ENCODE data around the gene TUBGCP5.
"Not testable (repeated sequence)": the region's sequence is repeated elsewhere in the genome, so short reads cannot be mapped to it uniquely, and the experiment has no call there.

The TUBGCP5 gene

DNA sequence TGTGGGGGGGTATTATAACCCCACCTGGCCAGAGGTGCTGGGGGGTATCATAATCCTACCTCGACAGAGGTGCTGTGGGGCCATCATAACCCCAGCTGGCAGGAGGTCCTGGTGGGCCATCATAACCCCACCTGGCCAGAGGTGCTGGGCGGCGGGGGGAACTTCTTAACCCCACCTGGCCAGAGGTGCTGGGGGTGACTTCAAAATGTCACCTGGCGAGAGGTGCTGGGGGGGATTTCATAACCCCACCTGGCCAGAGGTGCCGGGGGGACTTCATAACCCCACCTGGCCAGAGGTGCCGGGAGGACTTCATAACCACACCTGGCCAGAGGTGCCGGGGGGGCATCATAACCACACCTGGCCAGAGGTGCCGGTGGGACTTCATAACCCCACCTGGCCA is 2.4 kb upstream of the TUBGCP5 start:
- not testable (repeated sequence) for DNase-seq (ENCODE audit: low read depth)

DNA sequence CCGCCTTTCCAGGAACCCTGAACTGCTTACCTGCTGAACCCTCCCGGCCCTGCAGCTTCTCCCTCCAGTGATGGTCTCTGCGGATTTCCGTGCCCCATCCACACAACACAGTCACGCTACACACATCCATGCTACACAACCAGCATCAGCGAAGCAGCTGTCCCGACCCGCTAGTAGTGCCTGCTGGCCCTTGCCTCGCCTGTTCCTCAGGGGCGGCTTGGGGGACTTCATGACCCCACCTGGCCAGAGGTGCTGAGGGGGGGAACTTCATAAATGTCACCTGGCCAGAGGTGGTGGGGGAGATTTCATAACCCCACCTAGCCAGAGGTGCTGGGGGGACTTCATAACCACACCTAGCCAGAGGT is 530 bp upstream of the TUBGCP5 start:
- no peak for DNase-seq (ENCODE audit: low read depth)

DNA sequence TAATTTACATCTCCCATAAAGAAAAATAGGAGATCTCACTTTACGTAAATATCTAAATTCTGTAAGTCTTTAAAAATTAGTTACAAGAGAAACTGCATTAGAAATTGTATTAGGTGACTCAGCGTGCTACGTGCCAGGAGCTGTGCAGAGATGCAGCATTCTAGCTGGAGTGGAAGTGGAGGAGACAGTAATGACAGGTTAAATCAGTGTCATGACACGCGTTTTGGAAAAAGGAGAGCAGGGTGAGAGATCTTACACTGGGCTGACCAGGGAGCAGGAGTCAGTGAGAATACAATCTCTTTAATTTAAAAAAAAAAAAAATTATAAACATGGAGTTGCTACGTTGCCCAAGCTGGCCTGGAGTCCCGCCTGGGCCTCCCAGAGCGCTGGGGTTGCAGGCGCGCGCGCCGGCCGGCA is 635 bp downstream of the TUBGCP5 start:
- no peak for DNase-seq (ENCODE audit: low read depth)

DNA sequence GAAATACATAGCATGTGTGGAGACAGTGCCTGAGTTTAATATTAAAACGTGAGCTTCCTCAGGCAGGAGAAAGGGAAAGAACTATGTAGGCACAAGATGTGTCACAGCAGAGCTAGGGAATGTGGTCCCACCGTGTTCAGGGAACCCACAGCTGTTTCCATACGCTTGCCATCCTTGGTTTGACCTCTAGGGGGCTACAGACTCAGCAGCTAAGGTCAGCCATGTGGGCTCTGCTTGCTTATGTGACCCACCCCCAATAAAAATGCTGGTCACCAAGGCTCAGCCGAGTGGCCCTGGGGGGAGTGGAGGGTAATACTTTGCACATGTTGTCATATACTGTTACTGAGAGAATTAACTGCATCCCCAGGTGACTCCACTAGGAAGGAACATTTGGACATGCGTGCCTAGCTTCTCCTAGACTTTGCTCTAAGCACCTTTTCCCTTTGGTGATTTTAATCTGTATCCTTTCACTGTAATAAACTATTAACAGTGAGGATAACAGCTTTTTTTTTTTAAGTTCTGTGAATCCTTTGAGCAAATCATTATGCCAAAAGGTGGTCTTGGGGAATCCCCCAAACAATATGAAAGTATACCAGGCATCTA is 3.3 kb downstream of the TUBGCP5 start:
- no peak for DNase-seq (ENCODE audit: low read depth)

DNA sequence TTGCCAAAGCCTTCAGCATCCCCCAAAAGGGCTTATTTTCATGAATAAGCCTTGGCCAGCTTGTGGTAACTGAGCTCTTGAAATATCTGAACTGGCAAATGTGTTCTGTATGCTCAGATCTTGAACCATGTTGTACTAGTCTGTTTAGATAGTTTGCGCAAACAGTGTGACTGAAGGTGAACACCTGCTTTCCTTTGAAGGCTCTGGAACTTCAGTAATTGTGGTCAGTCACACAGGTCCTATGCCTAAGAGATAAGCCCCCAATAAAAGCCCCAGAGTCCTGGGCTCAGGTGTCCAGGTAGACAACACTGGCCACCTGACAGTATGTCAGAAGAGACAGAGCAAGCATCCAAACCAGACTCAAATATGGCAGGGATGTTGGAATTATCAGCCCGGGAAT is 5.4 kb downstream of the TUBGCP5 start:
- DNase-seq (ENCODE audit: low read depth): no peak

DNA sequence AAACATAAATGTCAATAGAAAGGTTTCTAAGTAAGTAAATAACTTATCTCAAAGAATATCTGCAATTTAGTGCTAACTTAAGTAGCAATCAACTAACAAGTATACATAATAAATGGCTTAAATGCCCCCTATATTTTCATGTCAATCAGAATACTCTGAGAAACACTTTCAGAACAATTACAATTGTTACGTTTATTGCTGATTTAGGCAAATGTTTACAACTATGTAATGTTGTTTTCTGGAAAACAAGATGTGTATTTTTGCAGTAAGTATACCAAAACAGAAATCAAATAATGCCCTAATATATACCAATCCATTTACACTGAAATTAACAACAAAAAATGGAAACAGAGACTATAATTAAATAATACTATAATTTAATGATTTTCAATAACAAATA is 13.2 kb downstream of the TUBGCP5 start:
- no peak for DNase-seq (ENCODE audit: low read depth)

DNA sequence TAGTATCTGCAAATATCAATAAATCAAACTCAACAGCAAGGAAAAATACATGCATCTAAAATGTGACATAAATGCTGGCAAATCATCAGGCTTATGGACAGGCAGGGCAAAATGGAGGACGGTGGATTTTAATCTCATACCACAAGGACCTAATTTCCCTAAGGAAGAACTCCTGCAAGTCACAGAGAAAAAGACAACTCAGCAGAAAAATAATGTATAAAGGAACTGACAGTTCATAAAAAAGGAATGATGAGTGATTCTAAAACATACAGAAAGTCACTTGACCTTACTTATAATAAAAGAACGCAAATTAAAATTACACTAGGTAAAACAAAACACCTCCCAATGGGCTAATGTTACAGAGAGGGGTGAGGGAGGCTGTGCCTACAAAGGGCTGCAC is 17.2 kb downstream of the TUBGCP5 start:
- no peak for DNase-seq (ENCODE audit: low read depth)

DNA sequence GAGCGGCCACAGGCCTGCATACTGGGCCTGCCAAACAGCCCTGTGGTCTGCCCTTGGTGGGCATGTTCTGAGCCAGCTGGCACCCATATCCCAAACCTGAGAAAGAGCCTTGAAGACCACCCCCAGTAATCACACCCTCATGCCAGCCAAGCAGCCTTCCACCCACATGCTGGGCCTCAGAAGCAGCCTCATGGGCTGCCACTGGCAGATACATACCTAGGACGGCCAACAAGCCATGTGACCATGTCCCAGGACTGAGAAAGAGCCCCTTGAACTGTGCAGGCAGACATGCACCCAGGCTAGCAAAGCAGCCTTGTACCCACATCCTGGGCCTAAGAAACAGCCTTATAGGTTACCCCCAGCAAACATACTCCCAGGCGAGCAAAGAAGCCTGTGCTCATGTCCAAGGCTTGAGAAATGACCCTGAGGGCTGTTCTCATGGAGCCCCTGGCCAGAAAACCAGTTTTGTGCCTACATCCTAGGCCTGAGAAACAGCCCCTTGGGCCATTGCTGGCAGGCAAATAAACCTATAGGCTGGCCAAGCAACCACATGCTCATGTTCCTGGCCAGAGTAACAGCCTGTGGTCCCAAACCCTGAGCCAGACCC is 24.9 kb downstream of the TUBGCP5 start:
- no peak for DNase-seq (ENCODE audit: low read depth)

DNA sequence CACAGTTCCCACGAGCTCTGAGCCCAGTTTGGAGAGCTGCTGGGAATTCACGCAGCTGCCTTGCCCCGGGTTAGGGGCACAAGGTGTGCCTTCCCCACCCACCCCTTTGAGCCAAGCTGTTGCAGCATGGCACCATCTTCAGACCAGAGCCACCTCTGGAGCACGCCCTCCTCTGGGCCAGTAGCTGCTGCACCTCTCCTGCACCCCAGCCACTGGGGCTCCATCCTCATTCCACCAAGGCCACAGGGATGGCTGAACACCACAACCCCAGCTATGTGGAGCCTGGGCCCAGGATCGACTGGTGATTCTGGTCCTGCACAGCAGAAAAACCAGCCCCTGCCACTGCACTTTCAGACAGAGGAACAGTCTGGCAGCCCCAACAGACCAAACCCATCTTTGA is 25.7 kb downstream of the TUBGCP5 start:
- no peak for DNase-seq (ENCODE audit: low read depth)

DNA sequence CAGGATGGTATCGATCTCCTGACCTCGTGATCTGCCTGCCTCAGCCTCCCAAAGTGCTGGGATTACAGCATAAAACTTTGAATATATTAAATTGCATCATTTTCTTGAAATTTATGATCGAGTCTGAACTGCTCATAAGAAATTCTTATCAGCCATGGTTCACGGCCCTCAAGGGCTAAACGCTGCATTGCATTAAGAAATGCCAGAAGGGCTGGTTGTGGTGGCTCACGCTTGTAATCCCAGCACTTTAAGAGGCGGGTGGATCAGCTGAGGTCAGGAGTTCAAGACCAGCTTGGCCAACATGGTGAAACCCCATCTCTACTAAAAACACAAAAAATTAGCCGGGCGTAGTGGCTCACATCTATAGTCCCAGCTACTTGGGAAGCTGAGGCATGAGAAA is 26.8 kb downstream of the TUBGCP5 start:
- DNase-seq (ENCODE audit: low read depth): not testable (repeated sequence)

DNA sequence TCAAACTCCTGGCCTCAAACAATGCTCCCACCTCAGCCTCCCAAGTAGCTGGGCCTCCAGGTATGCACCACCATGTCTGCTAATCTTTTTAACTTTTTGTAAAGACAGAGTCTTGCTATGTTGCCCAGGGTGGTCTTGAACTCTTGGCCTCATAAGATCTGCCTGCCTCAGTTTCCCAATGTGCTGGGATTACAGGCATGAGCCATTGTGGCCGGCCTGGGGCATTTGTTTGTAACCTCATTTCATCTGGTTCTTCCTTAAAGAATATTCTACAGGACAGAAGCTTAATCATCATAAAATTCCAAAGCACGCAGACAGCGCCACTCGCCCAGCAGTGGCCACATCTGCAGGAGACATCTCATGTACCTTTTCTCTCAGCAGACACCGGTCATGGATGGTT is 35.6 kb downstream of the TUBGCP5 start:
- DNase-seq (ENCODE audit: low read depth): no peak

DNA sequence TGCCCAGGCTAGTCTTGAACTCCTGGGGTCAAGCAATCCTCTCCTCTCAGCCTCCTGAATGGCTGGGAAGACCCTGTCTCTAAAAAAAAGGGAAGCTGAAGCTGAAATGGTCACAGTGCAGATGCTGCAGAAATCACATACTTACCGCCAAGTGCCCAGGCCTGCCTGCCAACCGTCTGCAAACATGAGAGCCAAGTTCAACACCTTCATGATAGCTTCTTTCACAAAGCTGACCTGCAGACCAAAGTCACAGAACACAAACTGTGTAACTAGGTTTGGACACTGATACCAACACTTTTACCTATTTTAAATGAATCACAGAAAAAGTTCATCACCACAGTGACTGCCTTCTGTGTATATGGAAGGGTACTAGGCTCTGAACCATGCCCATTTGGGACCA is 36.4 kb downstream of the TUBGCP5 start:
- DNase-seq (ENCODE audit: low read depth): no peak

DNA sequence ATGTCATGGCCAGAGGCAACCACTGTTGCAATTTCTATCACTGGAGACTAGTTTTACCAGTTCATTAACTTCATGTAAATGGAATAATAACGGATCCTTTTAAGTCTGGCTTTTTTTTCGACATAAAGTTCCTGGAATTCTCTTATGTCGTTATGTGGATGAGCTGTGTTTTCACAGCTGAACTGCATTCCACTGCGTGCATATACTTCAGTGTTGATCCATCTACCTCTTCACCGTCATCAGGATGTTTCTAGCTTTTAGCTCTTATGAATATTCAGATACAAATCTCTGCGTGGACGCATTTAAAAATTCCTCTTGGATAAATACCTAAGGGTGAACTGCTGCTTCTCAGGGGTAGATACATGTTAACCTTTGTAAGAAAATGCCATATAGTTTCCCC is 43.6 kb downstream of the TUBGCP5 start:
- no peak for DNase-seq (ENCODE audit: low read depth)

DNA sequence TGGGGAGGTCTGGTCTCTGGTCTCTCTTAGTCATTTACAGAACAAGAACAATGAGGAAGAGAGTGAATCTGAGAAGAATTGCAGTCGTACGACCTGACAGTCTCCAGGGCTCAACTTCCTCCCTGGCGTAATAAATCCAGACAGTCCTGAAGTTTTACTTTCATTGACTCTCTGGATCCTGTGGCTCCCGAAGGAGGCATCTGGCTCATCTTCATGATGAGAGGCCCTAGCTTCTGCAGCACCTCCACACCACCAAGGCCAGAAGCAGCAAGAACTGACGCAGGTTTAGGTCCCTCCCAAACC is 47.4 kb downstream of the TUBGCP5 start:
- no peak for DNase-seq (ENCODE audit: low read depth)

DNA sequence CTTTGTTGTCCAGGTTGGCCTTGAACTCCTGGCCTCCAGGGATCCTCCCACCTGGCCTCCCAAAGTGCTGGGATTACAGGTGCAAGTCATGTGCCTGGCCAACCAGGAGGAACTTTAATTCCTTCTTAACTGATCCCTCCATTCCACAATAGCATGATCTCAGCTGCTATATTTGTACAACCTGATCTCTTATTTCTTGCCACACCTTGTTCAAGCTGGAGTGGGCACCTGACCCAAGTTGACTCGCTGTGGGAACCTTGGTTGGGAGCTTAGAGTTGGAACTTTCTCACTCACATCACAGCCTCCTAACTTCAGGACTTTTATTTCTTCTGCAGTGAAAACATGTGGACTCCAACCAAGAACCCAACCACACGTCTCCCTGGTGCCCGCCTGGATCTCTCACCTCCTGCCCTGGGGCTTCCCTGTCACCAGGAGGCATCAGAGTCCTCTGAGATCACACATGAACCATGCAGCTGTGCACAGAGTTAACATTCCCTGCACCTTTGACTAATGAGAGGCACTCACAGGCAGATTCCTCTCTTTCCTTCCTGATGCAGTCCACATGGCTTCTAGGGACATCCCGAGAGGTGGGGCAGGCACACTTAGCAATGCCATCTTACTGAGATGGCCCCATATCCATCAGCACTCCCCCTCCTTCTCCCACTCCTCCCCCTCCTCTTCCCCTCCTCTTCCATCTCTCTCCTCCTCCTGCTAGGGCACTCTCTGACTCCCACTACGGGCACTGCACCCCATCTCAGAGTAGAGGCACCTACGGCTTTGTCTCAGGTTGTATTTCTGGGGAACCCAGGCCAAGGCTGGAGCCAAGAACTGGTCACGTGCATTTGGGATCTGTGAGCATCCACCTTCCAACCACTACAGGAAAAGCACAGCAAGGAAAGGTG is 49.5 kb downstream of the TUBGCP5 start:
- DNase-seq (ENCODE audit: low read depth): no peak

DNA sequence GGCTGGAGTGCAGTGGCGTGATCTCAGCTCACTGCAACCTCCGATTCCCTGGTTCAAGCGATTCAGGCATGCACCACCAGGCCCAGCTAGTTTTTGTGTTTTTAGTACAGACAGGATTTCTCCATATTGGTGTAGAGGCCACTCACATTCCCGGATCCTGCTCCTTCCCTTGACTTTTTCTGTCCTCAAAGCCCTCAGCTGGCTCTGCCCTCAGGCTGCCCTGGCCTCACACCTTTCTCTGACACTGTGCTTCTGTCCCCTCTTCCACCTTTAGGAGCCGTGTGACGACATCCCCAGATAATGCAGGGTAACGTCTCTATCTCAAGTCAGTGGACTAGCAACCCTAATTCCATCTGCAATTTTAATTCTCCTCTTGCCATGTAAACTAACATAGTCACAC is 50.6 kb downstream of the TUBGCP5 start:
- no peak for DNase-seq (ENCODE audit: low read depth)

DNA sequence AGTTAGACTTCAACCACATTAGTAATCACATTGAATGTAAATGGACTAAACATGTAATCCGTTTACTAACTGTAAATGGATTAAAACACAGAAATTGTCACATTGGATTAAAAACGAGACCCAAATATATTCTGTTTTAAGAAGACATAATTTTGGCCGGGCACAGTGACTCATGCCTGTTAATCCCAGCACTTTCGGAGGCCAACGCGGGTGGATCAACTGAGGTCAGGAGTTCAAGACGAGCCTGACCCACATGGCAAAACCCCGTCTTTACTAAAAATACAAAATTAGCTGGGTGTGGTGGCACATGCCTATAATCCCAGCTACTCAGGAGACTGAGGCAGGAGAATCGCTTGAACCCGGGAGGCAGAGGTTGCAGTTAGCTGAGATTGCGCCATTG is 57.4 kb downstream of the TUBGCP5 start:
- not testable (repeated sequence) for DNase-seq (ENCODE audit: low read depth)

DNA sequence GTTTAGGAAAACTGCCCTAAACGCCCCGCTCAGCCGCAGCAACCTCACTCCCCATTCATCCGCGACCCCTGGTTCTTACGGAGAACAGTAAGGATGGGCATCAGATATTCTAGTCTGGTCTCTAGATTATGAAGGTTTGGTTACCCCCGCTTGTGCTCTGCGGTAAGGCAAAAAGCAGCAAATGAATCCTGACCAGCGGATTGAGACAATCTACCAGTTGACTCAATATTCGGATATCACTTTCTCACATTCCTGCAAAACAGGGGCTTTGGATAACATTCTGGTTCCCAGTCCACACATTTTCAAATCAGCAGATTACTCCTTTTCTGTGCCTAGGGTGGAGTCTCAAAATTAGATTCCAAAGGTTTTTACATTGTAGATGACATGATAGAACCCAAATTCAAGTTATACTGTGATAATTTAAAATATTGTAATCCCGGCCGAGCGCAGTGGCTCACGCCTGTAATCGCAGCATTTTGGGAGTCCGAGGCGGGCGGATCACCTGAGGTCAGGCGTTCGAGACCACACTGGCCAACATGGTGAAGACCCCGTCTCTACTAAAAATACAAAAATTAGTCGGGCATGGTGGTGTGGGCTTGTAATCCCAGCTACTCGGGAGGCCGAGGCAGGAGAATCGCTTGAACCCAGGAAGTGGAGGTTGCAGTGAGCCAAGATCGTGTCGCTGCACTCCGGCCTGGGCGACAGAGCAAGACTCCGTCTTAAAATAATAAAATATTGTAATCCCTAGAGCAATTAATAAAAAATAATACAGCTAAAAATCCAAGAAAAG is 58.1 kb downstream of the TUBGCP5 start:
- DNase-seq (ENCODE audit: low read depth): no peak

DNA sequence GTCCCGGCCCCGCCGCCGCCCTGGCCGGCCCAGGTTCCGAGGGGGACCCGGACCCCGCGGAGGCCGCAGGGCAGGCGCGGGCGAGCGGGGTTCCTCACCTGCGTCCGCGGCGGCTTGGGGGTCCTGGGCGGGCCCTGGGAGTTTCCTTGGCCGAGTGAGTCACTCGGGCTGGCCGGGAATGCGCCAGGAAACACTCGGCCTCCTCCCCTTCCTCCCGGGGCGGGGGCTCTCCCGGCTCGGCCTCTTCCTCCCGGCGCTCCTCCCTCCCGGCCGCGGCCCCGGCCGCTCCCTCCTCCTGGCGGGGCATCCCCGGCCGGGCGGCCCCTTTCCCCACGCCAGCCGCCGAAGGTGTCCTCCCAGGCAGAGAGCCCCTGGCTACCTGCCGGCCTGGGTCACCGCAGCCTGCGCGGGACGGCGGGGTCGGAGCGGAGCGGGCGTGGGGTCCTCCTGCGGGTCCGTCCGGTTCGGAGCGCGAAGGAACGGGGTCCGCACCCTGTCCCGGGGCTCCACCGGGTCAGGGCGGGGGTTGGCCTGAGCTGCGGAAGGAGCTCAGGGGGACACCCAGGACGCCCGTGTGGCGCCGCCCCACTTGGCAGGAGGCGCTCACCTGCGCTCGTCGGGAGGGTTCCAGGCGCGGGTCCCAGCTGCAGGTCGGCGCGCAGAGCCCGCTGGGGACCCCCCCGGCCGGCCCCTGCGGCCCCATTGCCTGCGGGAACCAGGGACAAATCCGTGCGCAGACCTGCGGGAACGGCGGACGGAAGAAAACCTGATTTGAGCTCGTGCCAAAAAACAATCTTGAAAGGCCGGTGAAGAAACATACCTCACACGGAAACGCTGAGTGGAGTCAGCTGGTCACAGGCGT is 58.9 kb downstream of the TUBGCP5 start, which contains the start of gene CYFIP1:
CYFIP1 (minus strand) TSS at position 180 of the 862 bp plus-strand sequence. CDS start 33,083 bp downstream, outside the sequence.
- no peak for DNase-seq (ENCODE audit: low read depth)

DNA sequence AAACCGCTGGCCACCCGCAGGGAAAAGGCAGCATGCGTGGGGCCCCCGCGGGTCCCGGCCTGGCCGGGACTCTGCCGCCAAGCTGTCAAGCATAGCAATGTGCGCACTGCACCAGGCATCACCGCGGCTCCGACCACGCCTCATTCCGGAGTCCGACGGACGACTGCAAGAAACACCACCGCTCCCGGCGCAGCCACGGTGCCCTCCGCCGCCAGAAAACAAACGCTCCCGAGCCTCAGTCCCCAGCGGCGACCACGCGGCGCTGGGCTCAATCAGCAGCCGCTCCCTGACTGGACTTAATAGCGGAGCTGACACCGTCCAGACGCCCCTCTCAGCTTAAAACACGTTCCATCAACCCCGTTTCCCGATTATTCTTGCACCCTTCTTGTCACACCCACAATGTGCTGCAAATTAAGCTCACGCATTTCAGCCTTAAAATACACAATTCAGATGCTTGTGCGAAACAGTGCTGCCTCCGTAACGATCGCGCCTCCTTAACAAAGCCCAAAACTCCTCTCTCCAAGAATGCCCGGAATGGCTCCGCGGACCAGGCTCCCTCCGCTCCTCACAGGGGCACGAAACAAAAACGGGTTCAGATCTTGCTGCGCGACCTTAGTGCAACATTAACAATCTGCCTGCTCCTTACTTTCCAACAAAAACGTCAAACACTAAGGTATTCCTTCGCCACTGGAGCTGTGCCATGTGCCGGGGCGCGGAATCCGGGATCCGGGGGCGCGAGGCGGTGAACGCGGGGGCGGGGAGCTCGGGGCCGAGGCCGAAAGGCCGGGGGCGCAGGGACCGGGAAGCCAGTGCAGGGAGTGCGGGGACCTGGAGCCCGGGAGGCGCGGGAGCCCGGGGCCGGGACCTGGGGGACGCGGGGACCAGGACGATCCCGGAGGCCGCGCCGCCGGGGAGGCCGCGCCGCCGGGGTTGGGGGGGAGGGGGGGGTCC is 59.9 kb downstream of the TUBGCP5 start:
- no peak for DNase-seq (ENCODE audit: low read depth)

Measured in stimulated activated CD8-positive, alpha-beta memory T cell treated with anti-CD3 and anti-CD28 coated beads, Interleukin-12 subunit alpha, Interleukin-12 subunit beta, amount 100 ng/mL, for 4 hours (primary cell).